SK-N-SH treated with all-trans-retinoic acid at 6 μM for 48 hours (cell line): ENCODE measurements around the gene CCDC178.
"Not testable (repeated sequence)": the region's sequence is repeated elsewhere in the genome, so short reads cannot be mapped to it uniquely, and the experiment has no call there.

Experiments used
- ZFP3 ChIP-seq: fragments of 250-450 bp; sonication (Bioruptor Pico); IDR thresholded peaks from 2 replicates; pipeline ENCODE4 v1.5.0; 2020; ENCODE audit warnings: mild to moderate bottlenecking, moderate library complexity
- ZNF565 ChIP-seq: fragments of 450-650 bp; formaldehyde crosslinking; conservative IDR thresholded peaks from 2 replicates; pipeline ENCODE4 v1.5.0; 2020; ENCODE audit warnings: low read depth, mild to moderate bottlenecking, moderate library complexity

DNA sequence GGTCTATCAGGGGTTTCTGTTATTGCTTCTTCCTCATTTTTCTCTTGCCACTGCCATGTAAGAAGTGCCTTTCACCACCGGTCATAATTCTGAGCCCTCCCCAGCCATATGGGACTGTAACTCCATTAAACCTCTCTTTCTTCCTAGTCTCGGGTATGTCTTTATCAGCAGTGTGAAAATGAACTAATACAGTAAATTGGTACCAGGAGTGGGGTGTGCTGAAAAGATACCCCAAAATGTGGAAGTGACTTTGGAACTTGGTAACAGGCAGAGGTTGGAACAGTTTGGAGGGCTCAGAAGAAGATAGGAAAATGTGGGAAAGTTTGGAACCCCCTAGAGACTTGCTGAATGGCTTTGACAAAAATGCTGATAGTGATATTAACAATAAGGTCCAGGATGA is 100.8 kb downstream of the CCDC178 start:
- TF ChIP-seq ZFP3, ZNF565 (CRISPR knock-in tag): not testable (repeated sequence)
